Ovary (tissue), 9 donors: ENCODE data around the gene EFNA3. TPM values are rescaled to one million over a fixed set of nuclear protein-coding genes. Genes with fewer than 3 reads are reported as not detected.

Experiments
- DNase-seq, 5 donors: peaks; one replicate each; pipeline ENCODE4 v3.0.0-alpha.2; 2019 to 2020
- H3K27ac ChIP-seq, 2 donors: fragments of 200-600 bp; one replicate each; pipeline versions ENCODE4 v1.5.1 to v1.8.0; 2019 to 2022
- H3K27me3 ChIP-seq: fragments of 200-600 bp; one replicate; pipeline ENCODE4 v1.8.0; 2022
- H3K36me3 ChIP-seq: fragments of 200-600 bp; sonication (generic); one replicate; pipeline ENCODE4 v1.5.1; 2019
- H3K4me1 ChIP-seq: one replicate; pipeline ENCODE4 v1.8.1; 2013; ENCODE audit warnings: mild to moderate bottlenecking, moderate library complexity; ENCODE audit not compliant: insufficient read depth
- H3K4me3 ChIP-seq: fragments of 200-600 bp; sonication (generic); one replicate; pipeline ENCODE4 v1.5.1; 2017
- H3K9me3 ChIP-seq, 2 donors: fragments of 200-600 bp in 1 of 2; sonication (generic) in 1 of 2; one replicate each; pipeline versions ENCODE4 v1.5.1 to v1.8.1; 2013 to 2019; ENCODE audit warnings: mild to moderate bottlenecking in 1 of 2, moderate library complexity in 1 of 2
- CTCF ChIP-seq, 3 donors: fragments of 450-650 bp in 2 of 3; fragments of 200-600 bp in 1 of 3; IDR thresholded peaks; one replicate each; pipeline versions ENCODE4 v1.5.1 to v1.8.0; 2016 to 2022; ENCODE audit warnings: antibody characterized with exemption in 3 of 3, mild to moderate bottlenecking in 1 of 3
- EP300 ChIP-seq: sonication (generic); formaldehyde crosslinking; IDR thresholded peaks from one replicate; pipeline ENCODE4 v1.6.1; 2017; ENCODE audit warnings: antibody characterized with exemption
- POLR2A ChIP-seq: fragments of 450-650 bp; IDR thresholded peaks from one replicate; pipeline ENCODE4 v1.6.1; 2017; ENCODE audit warnings: antibody characterized with exemption, mild to moderate bottlenecking, moderate library complexity
- WGBS, 3 donors: extraction: QIAGEN DNeasy Blood & Tissue Kit in 1 of 3; methylation state at CpG; one replicate each; pipeline versions ENCODE4 v1.1.5 to v1.1.7; 2013 to 2017; 5-methylcytosine and 5-hydroxymethylcytosine counted together
- intact Hi-C, 4 donors: fragments of 100-400 bp; cut with DNase I; formaldehyde crosslinking; loops; one replicate each; pipeline versions ENCODE4 v1.11.0 to v1.15.1; 2022 to 2023
- polyA plus RNA-seq, 2 donors: library from polyadenylated mRNA; stranded (reverse); fragments of 200-250 nt in 1 of 2; fragments of 350-450 nt in 1 of 2; fragmentation: Illumina TruSeq in 1 of 2; extraction: RNeasy Lipid Tissue Mini Kit (QIAGEN cat#74804) in 1 of 2; gene quantifications; one replicate each; pipeline ENCODE4 v1.2.3, GENCODE V29; 2013 to 2014
- total RNA-seq, 7 donors: library from RNA; depleted of rRNA in 2 of 7; stranded (reverse); fragments of >200 nt in 2 of 7; fragmentation: NEBNext Ultra II Directional in 3 of 7; extraction: Animal tissue kit (Norgen Biotek cat#: 25700) in 3 of 7; gene quantifications; one replicate each; pipeline versions ENCODE4 v1.1.0 to v1.2.4, GENCODE V29; 2016 to 2023
- donor health status: DM: no; HTN: no; CAD: no; lungs with moderate emphysema.
- donor health status: DM: no; HTN: no; CAD: no.
- donor health status: Bipolar disorder and iron deficiency.
- donor health status: DM: yes; HTN: yes; CAD: no.
- donor health status: DM: no; HTN: no; CAD: no.
- donor health status: DM: yes; HTN: yes; CAD: no.

Gene EFNA3
- total and polyA plus RNA-seq, 9 donors: 1.3 to 3.7 (median 2.1) TPM

DNA sequence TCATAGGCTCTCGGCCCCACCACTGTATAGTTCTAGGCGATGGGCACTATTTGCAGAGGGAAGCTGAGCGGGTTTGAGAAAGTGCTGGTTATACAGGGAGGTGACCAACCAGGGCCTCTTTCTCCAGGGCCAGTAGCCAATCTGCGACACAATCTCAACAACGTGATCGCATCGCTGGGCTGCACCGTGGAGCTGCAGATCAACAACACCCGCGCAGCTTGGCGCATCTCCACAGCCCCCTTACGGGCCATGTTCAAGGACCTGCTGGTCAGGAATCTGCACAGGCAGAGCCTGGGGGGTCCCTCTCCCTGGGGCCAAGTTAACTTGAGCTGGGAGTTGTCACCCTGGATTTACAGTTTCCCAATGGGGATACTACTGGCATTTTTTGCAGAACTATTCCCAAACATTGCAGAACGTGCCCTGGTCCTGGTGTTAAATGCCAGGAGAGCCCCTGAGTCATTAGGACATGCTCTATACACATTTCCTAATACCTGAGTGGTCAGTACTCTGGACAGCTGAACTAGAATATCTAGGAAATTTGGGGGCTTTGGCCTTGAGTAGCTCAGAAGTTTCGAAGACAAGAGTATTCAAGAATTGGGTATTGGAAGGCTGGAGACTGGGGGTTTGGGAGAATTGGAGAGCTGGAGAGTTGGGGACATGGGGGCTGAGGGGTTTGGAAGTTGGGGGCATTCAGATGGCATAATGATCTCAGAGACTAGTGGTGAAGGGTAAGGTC is 38.1 kb upstream of the EFNA3 start:
- no peak overlapping the region for H3K4me3 ChIP-seq
- intact Hi-C loops: no loop called here
- DNase-seq: no peak
- TF ChIP-seq EP300: no peak
- no peak for TF ChIP-seq CTCF (IDR thresholded peaks at IDR 0.05)
- TF ChIP-seq POLR2A: no peak
- H3K27ac ChIP-seq: no peak overlapping the region
- H3K27me3 ChIP-seq: no peaks in the 10 kb centered on the region
- no peaks in the 10 kb centered on the region for H3K9me3 ChIP-seq
- WGBS, 3 donors: 78 to 84% (median 80%) methylated on average over 14 of the region's 14 CpGs
- no peaks in the 10 kb centered on the region for H3K36me3 ChIP-seq
- no peaks in the 10 kb centered on the region for H3K4me1 ChIP-seq

- H3K9me3 ChIP-seq: no peaks in the 10 kb centered on the region
- H3K27ac ChIP-seq: no peak overlapping the region
- H3K4me3 ChIP-seq: no peak overlapping the region
- 74 to 84% (median 77%) methylated on average over 5 of the region's 5 CpGs for WGBS, 3 donors
- no peak for DNase-seq
- no peak for TF ChIP-seq CTCF (IDR thresholded peaks at IDR 0.05)
- no peak for TF ChIP-seq POLR2A
- TF ChIP-seq EP300: no peak
- no peaks in the 10 kb centered on the region for H3K27me3 ChIP-seq
- no peaks in the 10 kb centered on the region for H3K36me3 ChIP-seq
- H3K4me1 ChIP-seq: no peaks in the 10 kb centered on the region
- intact Hi-C loops: no loop called here
These were observed 35.8 kb upstream of the EFNA3 start for GRCh38 chr1:155042789-155043188.

GRCh38 chr1:155043301-155043702 is 35.3 kb upstream of the EFNA3 start:
- Histone ChIP-seq H3K27me3 (no peaks in the 10 kb centered on the region), H3K36me3 (no peaks in the 10 kb centered on the region), H3K27ac (no peak overlapping the region), H3K9me3 (no peaks in the 10 kb centered on the region), H3K4me3 (no peak overlapping the region), H3K4me1 (no peaks in the 10 kb centered on the region)
- DNase-seq: no peak
- WGBS, 3 donors: 60 to 83% (median 63%) methylated on average over 11 to 12 of the region's 12 CpGs
- intact Hi-C loops: no loop called here
- TF ChIP-seq EP300: no peak
- no peak for TF ChIP-seq CTCF (IDR thresholded peaks at IDR 0.05)
- TF ChIP-seq POLR2A: no peak

GRCh38 chr1:155043793-155044192 is 34.8 kb upstream of the EFNA3 start:
- DNase-seq: no peak
- 59 to 72% (median 65%) methylated on average over 3 of the region's 3 CpGs for WGBS, 3 donors
- Histone ChIP-seq H3K9me3 (no peaks in the 10 kb centered on the region), H3K27me3 (no peaks in the 10 kb centered on the region), H3K36me3 (no peaks in the 10 kb centered on the region), H3K27ac (no peak overlapping the region), H3K4me3 (no peak overlapping the region), H3K4me1 (no peaks in the 10 kb centered on the region)
- intact Hi-C loops: no loop called here
- TF ChIP-seq EP300 (no peak), POLR2A (no peak), CTCF (IDR thresholded peaks at IDR 0.05) (no peak)
